ENCODE results near the gene MAPT.

DNA sequence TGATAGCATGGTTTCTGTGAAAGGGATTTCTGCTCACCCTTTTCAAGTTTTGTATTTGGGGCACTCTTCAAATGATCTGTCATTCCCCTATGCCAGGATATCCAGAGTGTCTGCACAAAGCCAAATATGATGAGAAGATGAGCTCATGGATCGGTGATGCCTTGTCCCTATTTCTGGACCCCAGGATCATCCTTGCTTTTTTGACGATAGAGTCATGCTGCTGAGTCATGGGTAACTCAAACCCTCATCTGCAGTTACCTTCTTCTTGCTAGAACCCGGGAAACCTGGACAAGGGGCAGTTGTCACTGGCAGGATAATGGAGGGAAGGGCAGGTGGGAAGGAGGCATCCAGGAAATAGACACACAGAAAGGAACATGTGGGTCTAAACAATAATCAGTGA, 17.8 kb upstream of the MAPT start:
- TF ChIP-seq, protein P1, sequence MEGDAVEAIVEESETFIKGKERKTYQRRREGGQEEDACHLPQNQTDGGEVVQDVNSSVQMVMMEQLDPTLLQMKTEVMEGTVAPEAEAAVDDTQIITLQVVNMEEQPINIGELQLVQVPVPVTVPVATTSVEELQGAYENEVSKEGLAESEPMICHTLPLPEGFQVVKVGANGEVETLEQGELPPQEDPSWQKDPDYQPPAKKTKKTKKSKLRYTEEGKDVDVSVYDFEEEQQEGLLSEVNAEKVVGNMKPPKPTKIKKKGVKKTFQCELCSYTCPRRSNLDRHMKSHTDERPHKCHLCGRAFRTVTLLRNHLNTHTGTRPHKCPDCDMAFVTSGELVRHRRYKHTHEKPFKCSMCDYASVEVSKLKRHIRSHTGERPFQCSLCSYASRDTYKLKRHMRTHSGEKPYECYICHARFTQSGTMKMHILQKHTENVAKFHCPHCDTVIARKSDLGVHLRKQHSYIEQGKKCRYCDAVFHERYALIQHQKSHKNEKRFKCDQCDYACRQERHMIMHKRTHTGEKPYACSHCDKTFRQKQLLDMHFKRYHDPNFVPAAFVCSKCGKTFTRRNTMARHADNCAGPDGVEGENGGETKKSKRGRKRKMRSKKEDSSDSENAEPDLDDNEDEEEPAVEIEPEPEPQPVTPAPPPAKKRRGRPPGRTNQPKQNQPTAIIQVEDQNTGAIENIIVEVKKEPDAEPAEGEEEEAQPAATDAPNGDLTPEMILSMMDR (IDR thresholded peaks at IDR 0.05): no peak
- TF ChIP-seq EZH2 (IDR thresholded peaks at IDR 0.05): no peak
- TF ChIP-seq EZH2phosphoT487 (IDR thresholded peaks at IDR 0.05): no peak
